SH-SY5Y (cell line): ENCODE measurements around the gene NEURL2.

ENCODE experiments used
- GATA2 ChIP-seq: IDR thresholded peaks from 2 replicates; pipeline ENCODE4 v1.6.1; 2011; ENCODE audit warnings: mild to moderate bottlenecking, low read depth, low read length
- GATA3 ChIP-seq: IDR thresholded peaks from 2 replicates; pipeline ENCODE4 v1.6.1; 2011; ENCODE audit warnings: low read depth, mild to moderate bottlenecking, low read length, moderate library complexity

DNA sequence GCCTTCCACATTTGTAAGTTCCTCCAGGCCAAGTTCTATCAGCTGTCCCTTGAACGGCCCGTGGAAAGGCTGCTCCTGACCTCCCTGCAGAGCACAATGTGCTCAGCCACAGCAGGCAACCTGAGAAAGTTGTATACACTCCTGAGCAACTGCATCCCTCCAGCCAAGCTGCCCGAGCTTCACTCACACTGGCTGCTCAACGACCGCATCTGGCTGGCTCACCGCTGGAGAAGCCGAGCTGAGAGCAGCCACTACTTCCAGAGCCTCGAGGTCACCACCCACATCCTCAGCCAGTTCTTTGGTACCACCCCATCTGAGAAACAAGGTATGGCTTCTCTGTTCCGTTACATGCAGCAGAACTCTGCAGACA is 7.9 kb downstream of the NEURL2 start:
- no peak for TF ChIP-seq GATA3
- no peak for TF ChIP-seq GATA2
